HCT116 (cell line): Measurements from ENCODE around the gene WWOX. TPM values are rescaled to one million over a fixed set of nuclear protein-coding genes. Genes with fewer than 3 reads are reported as not detected.

Source experiments
- ATAC-seq: fragments of 200-7000 bp; cut with Tn5 transposase; 2 replicates; pipeline ENCODE4 v1.9.1; 2020; ENCODE audit warnings: mild to moderate bottlenecking, moderate library complexity
- BruUV-seq: library from RNA; stranded (reverse); fragments of 400-500 nt; replicated peaks from 2 replicates; lab custom pipeline; 2021; lab: Mats Ljungman, UMichigan
- CTCF ChIA-PET: fragments of 300-600 bp; sonication (Branson Sonifier 250); formaldehyde crosslinking; loops from one replicate; lab custom pipeline; 2021; ENCODE audit warnings: antibody characterized with exemption; lab: Charles Lee
- POLR2A ChIA-PET: fragments of 300-600, 350-600 bp; sonication (Branson Sonifier 250); formaldehyde crosslinking; loops from one replicate; lab custom pipeline; 2021; ENCODE audit warnings: antibody characterized with exemption; lab: Charles Lee
- RAD21 ChIA-PET, 2 experiments: fragments of 300-600 bp; sonication (Branson Sonifier 250); formaldehyde crosslinking; loops; one replicate each; lab custom pipeline; 2023; ENCODE audit warnings: low total read pairs in 2 of 2; ENCODE audit not compliant: uncharacterized antibody in 2 of 2, unreplicated experiment in 2 of 2, low non-redundant PET in 1 of 2; lab: Charles Lee
- DNase-seq: peaks from one replicate; pipeline ENCODE4 v3.0.0-alpha.2; 2010; ENCODE audit warnings: low read depth, low spot score
- H2AFZ ChIP-seq: fragments of 200-600 bp; shearing (Covaris generic), sonication (generic); 2 replicates; pipeline ENCODE4 v1.6.1; 2017; ENCODE audit warnings: low read depth, mixed run types, mixed read lengths, antibody characterized with exemption, low read length; ENCODE audit not compliant: poor library complexity, severe bottlenecking
- H3K27ac ChIP-seq: 2 replicates; pipeline ENCODE4 v1.5.1; 2012; ENCODE audit warnings: low read depth, low read length
- H3K27me3 ChIP-seq: fragments of 200-600 bp; sonication (generic); 2 replicates; pipeline ENCODE4 v1.6.1; 2016; ENCODE audit warnings: mixed run types, low read length, mixed read lengths; ENCODE audit not compliant: insufficient read depth
- H3K36me3 ChIP-seq, 2 experiments: fragments of 200-500 bp in 1 of 2; fragments of 200-600 bp in 1 of 2; sonication (Bioruptor generic) in 1 of 2; sonication (generic) in 1 of 2; 2 replicates each; pipeline versions ENCODE4 v1.5.1 to v1.6.1; 2014 to 2016; ENCODE audit warnings: low read length in 2 of 2, inconsistent platforms in 1 of 2, mixed read lengths in 1 of 2, mixed run types in 1 of 2; ENCODE audit not compliant: insufficient read depth in 2 of 2, control insufficient read depth in 1 of 2
- H3K4me1 ChIP-seq, 2 experiments: fragments of 200-600 bp in 1 of 2; sonication (generic) in 1 of 2; 2 replicates each; pipeline versions ENCODE4 v1.5.1 to v1.6.1; 2012 to 2017; ENCODE audit warnings: low read length in 2 of 2, inconsistent platforms in 1 of 2, mild to moderate bottlenecking in 1 of 2, mixed read lengths in 1 of 2, mixed run types in 1 of 2, moderate library complexity in 1 of 2; ENCODE audit not compliant: insufficient read depth in 2 of 2, control insufficient read depth in 1 of 2
- H3K4me2 ChIP-seq: fragments of 200-600 bp; sonication (generic); 2 replicates; pipeline ENCODE4 v1.6.1; 2017; ENCODE audit warnings: mixed run types, low read length, mixed read lengths
- H3K4me3 ChIP-seq, 2 experiments: fragments of 200-600 bp in 1 of 2; sonication (generic) in 1 of 2; replicated peaks in 1 of 2; 2 replicates each; pipeline ENCODE4 v1.5.1; 2011 to 2016; ENCODE audit warnings: low read length in 2 of 2, control low read depth in 1 of 2, low read depth in 1 of 2, mild to moderate bottlenecking in 1 of 2, mixed read lengths in 1 of 2, mixed run types in 1 of 2
- H3K79me2 ChIP-seq: fragments of 200-600 bp; sonication (generic); 2 replicates; pipeline ENCODE4 v1.6.1; 2017; ENCODE audit warnings: mild to moderate bottlenecking, mixed run types, low read length, moderate library complexity, mixed read lengths; ENCODE audit not compliant: insufficient read depth
- H3K9ac ChIP-seq: fragments of 200-600 bp; sonication (generic); 2 replicates; pipeline ENCODE4 v1.6.1; 2016; ENCODE audit warnings: low read length, mixed read lengths
- H3K9me2 ChIP-seq: fragments of 200-600 bp; sonication (generic), shearing (Covaris generic); 2 replicates; pipeline ENCODE4 v1.6.1; 2017; ENCODE audit warnings: mixed run types, mild to moderate bottlenecking, moderate library complexity; ENCODE audit not compliant: insufficient read depth
- H3K9me3 ChIP-seq, 2 experiments: fragments of 200-500 bp in 1 of 2; fragments of 200-600 bp in 1 of 2; sonication (Bioruptor generic) in 1 of 2; sonication (generic) in 1 of 2; 2 replicates each; pipeline ENCODE4 v1.6.1; 2014 to 2017; ENCODE audit warnings: low read length in 2 of 2, mixed read lengths in 2 of 2, inconsistent platforms in 1 of 2, low read depth in 1 of 2, mild to moderate bottlenecking in 1 of 2, mixed run types in 1 of 2, moderate library complexity in 1 of 2; ENCODE audit not compliant: control insufficient read depth in 1 of 2, insufficient read depth in 1 of 2
- H4K20me1 ChIP-seq: fragments of 200-600 bp; sonication (generic), shearing (Covaris generic); 2 replicates; pipeline ENCODE4 v1.6.1; 2017; ENCODE audit warnings: mixed run types, mild to moderate bottlenecking, moderate library complexity; ENCODE audit not compliant: insufficient read depth
- CBX3 ChIP-seq: IDR thresholded peaks from 2 replicates; pipeline ENCODE4 v1.6.1; 2012; ENCODE audit warnings: low read depth
- CEBPB ChIP-seq: IDR thresholded peaks from 2 replicates; pipeline ENCODE4 v1.6.1; 2012; ENCODE audit warnings: low read depth
- EGR1 ChIP-seq: IDR thresholded peaks from 2 replicates; pipeline ENCODE4 v1.6.1; 2012; ENCODE audit warnings: low read depth
- EZH2 ChIP-seq: fragments of 200-600 bp; sonication (generic); IDR thresholded peaks from 2 replicates; pipeline ENCODE4 v1.6.1; 2017; ENCODE audit warnings: antibody characterized with exemption, mixed run types
- JUND ChIP-seq: IDR thresholded peaks from 2 replicates; pipeline ENCODE4 v1.6.1; 2012
- MAX ChIP-seq: IDR thresholded peaks from 2 replicates; pipeline ENCODE4 v1.6.1; 2012
- SP1 ChIP-seq: IDR thresholded peaks from 2 replicates; pipeline ENCODE4 v1.6.1; 2012; ENCODE audit warnings: low read depth
- SRF ChIP-seq: IDR thresholded peaks from 2 replicates; pipeline ENCODE4 v1.6.1; 2012; ENCODE audit warnings: low read depth
- TCF7L2 ChIP-seq: IDR thresholded peaks from 2 replicates; pipeline ENCODE4 v1.7.0; 2011; ENCODE audit warnings: borderline replicate concordance, inconsistent platforms; ENCODE audit not compliant: insufficient read depth, insufficient read length; ENCODE audit errors: extremely low read depth
- ZNF274 ChIP-seq: fragments of 200-500 bp; sonication (Bioruptor generic); IDR thresholded peaks from 2 replicates; pipeline ENCODE4 v1.6.1; 2014; ENCODE audit warnings: mild to moderate bottlenecking, low read depth, low read length, inconsistent platforms
- intact Hi-C: fragments of 100-400 bp; cut with micrococcal nuclease; formaldehyde crosslinking; loops from 2 replicates; pipeline ENCODE4 v1.10.0; 2022
- total RNA-seq: library from RNA; stranded (reverse); gene quantifications from one replicate; pipeline ENCODE4 v1.2.1, GENCODE V29; 2021; ENCODE audit not compliant: unreplicated experiment

The WWOX gene
- total RNA-seq, 1 experiment from 2014 or later, result 13.7 TPM

- BruUV-seq, result no TSS peak
- ChIA-PET POLR2A (no interaction called here), CTCF (no interaction called here), RAD21 (no interaction called here)
- Histone ChIP-seq H3K27me3 (no peaks in the 10 kb centered on the region), H3K9ac (no peak overlapping the region), H3K27ac (no peak overlapping the region), H3K36me3 (no peaks in the 10 kb centered on the region), H3K4me1 (no peaks in the 10 kb centered on the region), H3K9me3 (peaks cover 6 to 8% of the 10 kb centered on the region in 2 experiments; a peak in 2 of 4 replicates), H4K20me1 (no peaks in the 10 kb centered on the region), H3K79me2 (no peaks in the 10 kb centered on the region), H3K9me2 (no peaks in the 10 kb centered on the region), H3K4me3 (no peak overlapping the region), H3K4me2 (no peak overlapping the region), H2AFZ (no peak overlapping the region)
- intact Hi-C loops, result no loop called here
- TF ChIP-seq MAX (no peak), TCF7L2 (no peak), SRF (no peak), CEBPB (no peak), JUND (no peak), SP1 (no peak), EGR1 (no peak), EZH2 (no peak), ZNF274 (no peak)
- DNase-seq (no peak), ATAC-seq (no peak)
These were observed 684.2 kb downstream of the WWOX start for GRCh38 chr16:78783570-78784079.

DNA sequence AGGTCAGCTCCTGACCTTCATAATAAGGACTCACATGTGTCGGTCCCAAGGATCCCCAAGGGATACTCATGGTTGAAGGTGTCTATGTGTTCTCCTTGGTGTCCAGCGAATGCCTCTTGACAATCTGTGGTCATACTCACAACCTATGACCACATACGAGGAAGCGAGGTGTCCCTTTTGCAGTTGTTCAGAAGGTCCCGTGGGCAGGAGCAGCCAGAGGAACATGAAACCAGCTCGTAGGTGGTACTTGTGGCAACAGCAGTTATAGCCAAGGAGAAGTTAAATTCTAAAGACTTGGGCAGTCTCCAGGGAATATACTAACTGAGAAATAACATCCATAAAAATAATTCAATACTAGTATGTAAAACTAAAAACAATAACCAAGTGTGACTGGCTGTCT lies 685.3 kb downstream of the WWOX start:
- peaks cover 6 to 8% of the 10 kb centered on the region in 2 experiments; a peak in 2 of 4 replicates for H3K9me3 ChIP-seq
- H3K27ac ChIP-seq, result no peak overlapping the region
- no peak for TF ChIP-seq CBX3
- no peak overlapping the region for H3K9ac ChIP-seq
- no peaks in the 10 kb centered on the region for H4K20me1 ChIP-seq
- RAD21 ChIA-PET, result no interaction called here
- no TSS peak for BruUV-seq
- H3K4me2 ChIP-seq, result no peak overlapping the region
- no peak for DNase-seq
- POLR2A ChIA-PET, result no interaction called here
- no peak overlapping the region for H2AFZ ChIP-seq
- H3K36me3 ChIP-seq, result no peaks in the 10 kb centered on the region
- no peak overlapping the region for H3K4me3 ChIP-seq
- CTCF ChIA-PET, result no interaction called here
- intact Hi-C loops, result no loop called here
- H3K27me3 ChIP-seq, result no peaks in the 10 kb centered on the region
- no peaks in the 10 kb centered on the region for H3K9me2 ChIP-seq
- no peaks in the 10 kb centered on the region for H3K79me2 ChIP-seq
- ATAC-seq, result no peak
- H3K4me1 ChIP-seq, result no peaks in the 10 kb centered on the region
